Loucy (cell line): ENCODE measurements around the gene TAGLN2.

ENCODE experiments used
- EZH2phosphoT487 ChIP-seq: fragments of 200-600 bp; IDR thresholded peaks from 2 replicates; pipeline ENCODE4 v1.6.1; 2018; ENCODE audit warnings: antibody characterized with exemption, mild to moderate bottlenecking, moderate library complexity, borderline replicate concordance
- TF ChIP-seq, protein P1 (sequence below): fragments of 200-600 bp; sonication (generic); conservative IDR thresholded peaks from 2 replicates; pipeline ENCODE4 v1.5.1; 2014; ENCODE audit warnings: mild to moderate bottlenecking, antibody characterized with exemption, low read length

DNA sequence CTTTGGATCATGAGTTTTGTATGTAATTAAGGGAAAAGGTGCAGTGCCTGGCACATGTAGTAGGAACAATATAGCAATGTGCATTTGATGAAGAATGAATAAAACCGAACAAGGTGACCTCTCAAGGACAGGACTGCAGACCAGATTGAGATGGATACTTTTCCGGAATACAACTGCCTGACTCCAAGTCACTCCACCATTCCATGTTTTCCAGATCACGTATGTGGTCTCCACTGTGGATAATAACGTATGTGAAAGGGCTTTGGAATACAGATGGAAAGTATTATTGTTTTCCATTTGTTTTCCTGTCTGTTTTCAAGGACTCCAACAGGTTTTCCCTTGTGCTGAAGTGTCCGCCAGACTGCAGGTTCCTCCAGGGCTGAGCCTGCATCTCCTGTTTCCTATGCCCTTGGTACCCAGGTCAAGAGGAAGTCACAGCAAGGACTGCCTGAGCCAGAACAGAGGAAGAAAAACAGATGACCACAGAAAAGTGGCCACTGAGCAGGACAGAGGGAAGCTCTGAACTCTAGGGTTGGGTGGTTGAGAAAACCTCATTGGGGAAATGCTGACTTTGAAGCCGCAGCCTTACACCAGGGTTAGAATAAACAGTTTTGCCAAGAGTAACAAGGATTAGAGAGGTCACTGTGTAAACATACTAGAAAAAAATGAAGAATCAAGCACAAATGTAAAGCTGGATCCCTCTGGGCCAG lies 29.3 kb downstream of the TAGLN2 start:
- TF ChIP-seq, protein P1, sequence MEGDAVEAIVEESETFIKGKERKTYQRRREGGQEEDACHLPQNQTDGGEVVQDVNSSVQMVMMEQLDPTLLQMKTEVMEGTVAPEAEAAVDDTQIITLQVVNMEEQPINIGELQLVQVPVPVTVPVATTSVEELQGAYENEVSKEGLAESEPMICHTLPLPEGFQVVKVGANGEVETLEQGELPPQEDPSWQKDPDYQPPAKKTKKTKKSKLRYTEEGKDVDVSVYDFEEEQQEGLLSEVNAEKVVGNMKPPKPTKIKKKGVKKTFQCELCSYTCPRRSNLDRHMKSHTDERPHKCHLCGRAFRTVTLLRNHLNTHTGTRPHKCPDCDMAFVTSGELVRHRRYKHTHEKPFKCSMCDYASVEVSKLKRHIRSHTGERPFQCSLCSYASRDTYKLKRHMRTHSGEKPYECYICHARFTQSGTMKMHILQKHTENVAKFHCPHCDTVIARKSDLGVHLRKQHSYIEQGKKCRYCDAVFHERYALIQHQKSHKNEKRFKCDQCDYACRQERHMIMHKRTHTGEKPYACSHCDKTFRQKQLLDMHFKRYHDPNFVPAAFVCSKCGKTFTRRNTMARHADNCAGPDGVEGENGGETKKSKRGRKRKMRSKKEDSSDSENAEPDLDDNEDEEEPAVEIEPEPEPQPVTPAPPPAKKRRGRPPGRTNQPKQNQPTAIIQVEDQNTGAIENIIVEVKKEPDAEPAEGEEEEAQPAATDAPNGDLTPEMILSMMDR = no peak
- no peak for TF ChIP-seq EZH2phosphoT487
